B cell (primary cell): Measurements from ENCODE around the gene SLC25A39. TPM values are rescaled to one million over a fixed set of nuclear protein-coding genes. Genes with fewer than 3 reads are reported as not detected.

Experiments
- ATAC-seq: fragments of 200-7000 bp; cut with Tn5 transposase; one replicate; pipeline ENCODE4 v1.10.0; 2021; ENCODE audit warnings: low read depth, mild to moderate bottlenecking, moderate number of reproducible peaks, moderate library complexity
- CTCF ChIA-PET: fragments of 350-600 bp; sonication (Branson Sonifier 250); formaldehyde crosslinking; loops from one replicate; lab custom pipeline; 2021; ENCODE audit warnings: antibody characterized with exemption, inconsistent platforms; lab: Charles Lee
- POLR2A ChIA-PET: fragments of 350-600 bp; sonication (Branson Sonifier 250); formaldehyde crosslinking; loops from one replicate; lab custom pipeline; 2021; ENCODE audit warnings: antibody characterized with exemption; lab: Charles Lee
- DNase-seq: peaks from one replicate; pipeline ENCODE4 v3.0.0; 2013
- H2AFZ ChIP-seq: 2 replicates; pipeline ENCODE4 v1.6.1; 2012; ENCODE audit warnings: mild to moderate bottlenecking, low read depth, low read length; ENCODE audit not compliant: insufficient read depth, poor library complexity, severe bottlenecking
- H3K27ac ChIP-seq, 2 donors: 1 replicate in 1 of 2; 2 replicates in 1 of 2; pipeline ENCODE4 v1.5.1; 2012 to 2013; ENCODE audit warnings: low read length in 2 of 2, mild to moderate bottlenecking in 2 of 2, moderate library complexity in 1 of 2
- H3K27me3 ChIP-seq, 4 experiments: fragments of 200-600 bp in 1 of 4; sonication (generic) in 1 of 4; replicated peaks in 1 of 4; 1 replicate in 2 of 4; 2 replicates in 2 of 4; pipeline versions ENCODE4 v1.6.1 to v1.7.0; 2013 to 2016; ENCODE audit warnings: low read length in 3 of 4, mild to moderate bottlenecking in 2 of 4, mixed read lengths in 1 of 4, moderate library complexity in 1 of 4; ENCODE audit not compliant: insufficient read depth in 4 of 4, control insufficient read depth in 3 of 4; ENCODE audit errors: control extremely low read depth in 1 of 4
- H3K36me3 ChIP-seq, 2 experiments: replicated peaks in 1 of 2; 1 replicate in 1 of 2; 2 replicates in 1 of 2; pipeline versions ENCODE4 v1.6.1 to v1.7.1; 2013; ENCODE audit warnings: low read length in 1 of 2; ENCODE audit not compliant: insufficient read depth in 2 of 2, control insufficient read depth in 1 of 2; ENCODE audit errors: control extremely low read depth in 1 of 2, extremely low read depth in 1 of 2
- H3K4me1 ChIP-seq, 2 donors: fragments of 200-600 bp in 1 of 2; sonication (generic) in 1 of 2; 1 replicate in 1 of 2; 2 replicates in 1 of 2; pipeline versions ENCODE4 v1.5.1 to v1.6.1; 2013 to 2017; ENCODE audit warnings: low read length in 2 of 2; ENCODE audit not compliant: control insufficient read depth in 2 of 2, insufficient read depth in 2 of 2
- H3K4me2 ChIP-seq: replicated peaks from 2 replicates; pipeline ENCODE3; 2012; ENCODE audit warnings: mild to moderate bottlenecking, low read depth, low read length; ENCODE audit not compliant: poor library complexity, severe bottlenecking
- H3K4me3 ChIP-seq, 5 experiments: fragments of 200-600 bp in 1 of 5; sonication (generic) in 1 of 5; 1 replicate in 3 of 5; 2 replicates in 2 of 5; pipeline versions ENCODE4 v1.5.1 to v1.7.0; 2011 to 2016; ENCODE audit warnings: low read length in 4 of 5, mild to moderate bottlenecking in 4 of 5, low read depth in 2 of 5, control low read depth in 1 of 5, moderate library complexity in 1 of 5; ENCODE audit not compliant: insufficient read depth in 1 of 5; ENCODE audit errors: control extremely low read depth in 1 of 5, extremely low read depth in 1 of 5
- H3K79me2 ChIP-seq: fragments of 200-600 bp; sonication (generic); one replicate; pipeline ENCODE4 v1.6.0; 2016; ENCODE audit warnings: low read length; ENCODE audit not compliant: control insufficient read depth, insufficient read depth
- H3K9ac ChIP-seq: fragments of 200-600 bp; sonication (generic); 2 replicates; pipeline ENCODE4 v1.6.1; 2017; ENCODE audit warnings: mild to moderate bottlenecking, low read length, moderate library complexity
- H3K9me3 ChIP-seq, 3 donors: one replicate each; pipeline versions ENCODE4 v1.6.1 to v1.7.1; 2013; ENCODE audit warnings: low read length in 2 of 3; ENCODE audit not compliant: control insufficient read depth in 2 of 3, insufficient read depth in 1 of 3; ENCODE audit errors: control extremely low read depth in 1 of 3
- H4K20me1 ChIP-seq: 2 replicates; pipeline ENCODE4 v1.6.0; 2012; ENCODE audit warnings: mild to moderate bottlenecking, low read length; ENCODE audit not compliant: insufficient read depth, control insufficient read depth, poor library complexity, severe bottlenecking
- H3K27ac Mint-ChIP-seq: one replicate; pipeline ENCODE4 v1.8.0; 2021; ENCODE audit warnings: mixed read lengths
- H3K27me3 Mint-ChIP-seq: one replicate; pipeline ENCODE4 v1.8.0; 2021; ENCODE audit warnings: mixed read lengths
- H3K4me1 Mint-ChIP-seq: one replicate; pipeline ENCODE4 v1.8.0; 2021; ENCODE audit warnings: mixed read lengths
- H3K4me3 Mint-ChIP-seq: one replicate; pipeline ENCODE4 v1.8.0; 2021; ENCODE audit warnings: mixed read lengths
- H3K9me3 Mint-ChIP-seq: one replicate; pipeline ENCODE4 v1.8.0; 2022; ENCODE audit warnings: mixed read lengths; ENCODE audit not compliant: insufficient read depth
- CTCF ChIP-seq: fragments of 200-600 bp; IDR thresholded peaks from one replicate; pipeline ENCODE4 v1.8.0; 2022; ENCODE audit warnings: antibody characterized with exemption, mild to moderate bottlenecking
- EZH2 ChIP-seq: IDR thresholded peaks from 2 replicates; pipeline ENCODE4 v1.6.1; 2012; ENCODE audit warnings: borderline replicate concordance, low read depth, mild to moderate bottlenecking, moderate library complexity, low read length; ENCODE audit not compliant: insufficient read depth, poor library complexity, severe bottlenecking
- WGBS: methylation state at CpG from one replicate; pipeline ENCODE4 v1.1.5; 2013; ENCODE audit warnings: missing lambda C conversion rate; ENCODE audit not compliant: insufficient coverage; 5-methylcytosine and 5-hydroxymethylcytosine counted together
- intact Hi-C: fragments of 100-400 bp; cut with micrococcal nuclease; formaldehyde crosslinking; loops from one replicate; pipeline ENCODE4 v1.10.0; 2022
- polyA plus RNA-seq: library from polyadenylated mRNA; depleted of rRNA; stranded (reverse); fragments of >200 nt; gene quantifications from 2 replicates; pipeline ENCODE4 v1.2.3, GENCODE V29; 2012
- total RNA-seq, 2 donors: library from RNA; stranded (reverse); fragments of 120-200 nt in 1 of 2; gene quantifications; 1 replicate in 1 of 2; 2 replicates in 1 of 2; pipeline versions ENCODE4 v1.2.3 to v1.2.4, GENCODE V29; 2013 to 2022

The SLC25A39 gene
- total and polyA plus RNA-seq, 2 donors (not counting 1 experiment from before 2014, with no cell fraction given), result 88.4 to 160 TPM

DNA sequence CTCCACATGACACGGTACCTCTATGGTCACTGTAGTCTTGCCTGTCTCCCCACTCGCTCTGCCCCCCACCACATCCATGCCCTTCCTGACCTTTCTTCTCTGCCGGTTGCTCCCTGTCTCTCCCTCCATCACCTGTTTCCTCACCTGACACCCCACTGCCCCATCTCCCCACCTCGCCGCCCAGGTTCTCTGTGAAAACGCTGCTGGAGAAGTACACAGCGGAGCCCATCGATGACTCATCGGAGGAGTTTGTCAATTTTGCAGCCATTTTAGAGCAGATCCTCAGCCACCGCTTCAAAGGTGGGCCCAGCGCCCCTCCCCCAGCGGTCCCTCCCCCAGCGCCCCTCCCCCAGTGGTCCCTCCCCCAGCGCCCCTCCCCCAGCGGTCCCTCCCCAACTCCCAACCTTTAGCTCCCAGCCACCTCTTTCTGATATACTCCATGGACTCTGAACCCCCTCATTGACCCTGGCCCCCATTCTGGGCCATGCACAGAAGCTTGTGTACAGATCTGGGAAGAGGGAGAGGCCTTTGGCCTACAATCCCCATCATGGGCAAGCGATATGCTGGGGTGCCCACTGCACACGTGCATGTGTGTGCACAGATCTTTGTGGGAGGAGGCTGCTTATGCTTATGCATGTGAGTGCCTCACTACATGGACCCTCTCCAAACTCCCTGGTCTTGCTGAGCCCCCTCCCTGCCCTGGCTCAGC, 12.1 kb downstream of the SLC25A39 start:
- Histone ChIP-seq H3K4me2 (no peak overlapping the region), H3K27ac (no peak overlapping the region), H3K9ac (no peak overlapping the region), H3K4me1 (peaks cover 38% of the 10 kb centered on the region in 2 donors), H2AFZ (no peak overlapping the region), H3K36me3 (no peaks in the 10 kb centered on the region), H3K27me3 (peaks cover 0 to 63% (median 26%) of the 10 kb centered on the region in 4 experiments), H3K79me2 (no peaks in the 10 kb centered on the region), H3K9me3 (peaks cover 0 to 29% (median 0%) of the 10 kb centered on the region in 3 donors), H4K20me1 (no peaks in the 10 kb centered on the region), H3K4me3 (no peak overlapping the region)
- ChIA-PET CTCF (interaction anchor here (1.0 kb wide), 1 partner anchor 51 kb away, joined by 3 read pairs; the partner anchor contains the start of gene FAM171A2), POLR2A (no interaction called here)
- H3K27ac Mint-ChIP-seq, result peak overlapping the region; percentile 22
- 93% methylated on average over 10 of the region's 17 CpGs for WGBS
- DNase-seq (no peak), ATAC-seq (no peak)
- H3K27me3 Mint-ChIP-seq, result peaks cover 39% of the 10 kb centered on the region
- H3K9me3 Mint-ChIP-seq, result peaks cover 5% of the 10 kb centered on the region
- peak overlapping the region; percentile 35 for H3K4me3 Mint-ChIP-seq
- peaks cover 29% of the 10 kb centered on the region for H3K4me1 Mint-ChIP-seq
- TF ChIP-seq EZH2 (no peak), CTCF (no peak)
- intact Hi-C loops, result no loop called here

GRCh38 chr17:44311562-44312181, 13.0 kb downstream of the SLC25A39 start:
- H3K9me3 Mint-ChIP-seq, result no peaks in the 10 kb centered on the region
- DNase-seq (no peak), ATAC-seq (no peak)
- ChIA-PET CTCF (no interaction called here), POLR2A (no interaction called here)
- no peak overlapping the region for H3K4me3 Mint-ChIP-seq
- peaks cover 41% of the 10 kb centered on the region for H3K27me3 Mint-ChIP-seq
- peaks cover 30% of the 10 kb centered on the region for H3K4me1 Mint-ChIP-seq
- Histone ChIP-seq H3K9ac (no peak overlapping the region), H4K20me1 (no peaks in the 10 kb centered on the region), H3K27me3 (peaks cover 0 to 64% (median 30%) of the 10 kb centered on the region in 4 experiments), H3K79me2 (no peaks in the 10 kb centered on the region), H3K27ac (no peak overlapping the region), H2AFZ (no peak overlapping the region), H3K4me3 (no peak overlapping the region), H3K9me3 (peaks cover 0 to 28% (median 0%) of the 10 kb centered on the region in 3 donors), H3K4me2 (no peak overlapping the region), H3K36me3 (no peaks in the 10 kb centered on the region), H3K4me1 (peaks cover 39 to 43% of the 10 kb centered on the region in 2 donors)
- TF ChIP-seq CTCF, result no peak
- TF ChIP-seq EZH2, result no peak
- WGBS, result no CpG with 5 or more reads among the region's 5 CpGs
- no peak overlapping the region for H3K27ac Mint-ChIP-seq
- intact Hi-C loops, result no loop called here
